ENCODE results near the gene NPBWR2. TPM values are rescaled to one million over a fixed set of nuclear protein-coding genes. Genes with fewer than 3 reads are reported as not detected.

NPBWR2 gene
- total RNA-seq, 1 donor from 2014 or later, result not detected

GRCh38 chr20:64072498-64073063 is 34.8 kb downstream of the NPBWR2 start:
- DNase-seq, result no peak

- no peak for DNase-seq
These were observed 35.7 kb downstream of the NPBWR2 start for GRCh38 chr20:64071341-64072332.

GRCh38 chr20:64070244-64070993 is 36.9 kb downstream of the NPBWR2 start:
- no peak for DNase-seq

- no peak for DNase-seq
These were observed 37.6 kb downstream of the NPBWR2 start for GRCh38 chr20:64069614-64070243.

GRCh38 chr20:64069209-64069613 is 38.2 kb downstream of the NPBWR2 start:
- no peak for DNase-seq

- no peak for DNase-seq
These were observed 38.8 kb downstream of the NPBWR2 start for GRCh38 chr20:64068386-64069208.

GRCh38 chr20:64067733-64068307 is 39.5 kb downstream of the NPBWR2 start:
- DNase-seq, result no peak

GRCh38 chr20:64067005-64067632 is 40.2 kb downstream of the NPBWR2 start:
- no peak for DNase-seq

GRCh38 chr20:64065974-64066343 is 41.4 kb downstream of the NPBWR2 start:
- no peak for DNase-seq

GRCh38 chr20:64065062-64065973 is 42.0 kb downstream of the NPBWR2 start:
- no peak for DNase-seq

GRCh38 chr20:64064145-64064698 is 43.1 kb downstream of the NPBWR2 start:
- no peak for DNase-seq

- DNase-seq, result no peak
These were observed 43.8 kb downstream of the NPBWR2 start for GRCh38 chr20:64063389-64064144.

- peak; percentile 96 for DNase-seq
These were observed 44.6 kb downstream of the NPBWR2 start, which contains the start of gene TCEA2 for GRCh38 chr20:64062596-64063388. TSS of gene TCEA2 (plus strand) at chr20:64063198. CDS start at chr20:64063313, 115 bp downstream.

- peak; percentile 33 for DNase-seq
These were observed 45.1 kb downstream of the NPBWR2 start for GRCh38 chr20:64062276-64062595.

GRCh38 chr20:64058536-64058935 is 48.8 kb downstream of the NPBWR2 start:
- no peak for DNase-seq

- DNase-seq, result no peak
These were observed 49.5 kb downstream of the NPBWR2 start for GRCh38 chr20:64057628-64058498.

Data from occipital lobe (tissue), 2 donors.